H1 (cell line): ENCODE results near the gene SPATA6L. TPM values are rescaled to one million over a fixed set of nuclear protein-coding genes. Genes with fewer than 3 reads are reported as not detected.

Experiments used
- CTCF ChIA-PET: fragments of 300-600 bp; sonication (Branson Sonifier 250); formaldehyde crosslinking; loops from one replicate; lab custom pipeline; 2021; ENCODE audit not compliant: partially characterized antibody; lab: Charles Lee
- POLR2A ChIA-PET: fragments of 300-600 bp; sonication (Branson Sonifier 250); formaldehyde crosslinking; loops from one replicate; lab custom pipeline; 2021; ENCODE audit warnings: inconsistent platforms; ENCODE audit not compliant: partially characterized antibody; lab: Charles Lee
- DNase-seq, 2 experiments: peaks; one replicate each; pipeline versions ENCODE4 v3.0.0 to v3.0.0-alpha.2; 2010 to 2022; ENCODE audit warnings: low spot score in 2 of 2, low read depth in 1 of 2, mixed read lengths in 1 of 2
- FAIRE-seq: peaks from 2 replicates; lab custom pipeline; 2011; peaks lifted over from hg19 to GRCh38; lab: Jason Lieb, UNC
- H2AFZ ChIP-seq: 2 replicates; pipeline ENCODE4 v1.8.1; 2012; ENCODE audit warnings: low read length, inconsistent platforms
- H2AK5ac ChIP-seq: 2 replicates; pipeline ENCODE4 v1.6.1; 2013; ENCODE audit warnings: low read depth, low read length
- H2BK120ac ChIP-seq: replicated peaks from 2 replicates; pipeline ENCODE3; 2013; ENCODE audit warnings: low read depth, low read length, inconsistent platforms
- H2BK12ac ChIP-seq: 2 replicates; pipeline ENCODE4 v1.6.1; 2013; ENCODE audit warnings: low read depth, low read length
- H2BK15ac ChIP-seq: 2 replicates; pipeline ENCODE4 v1.6.1; 2013; ENCODE audit warnings: low read length
- H2BK20ac ChIP-seq: 2 replicates; pipeline ENCODE4 v1.6.1; 2013; ENCODE audit warnings: low read length
- H2BK5ac ChIP-seq: 2 replicates; pipeline ENCODE4 v1.6.1; 2013; ENCODE audit warnings: low read depth, low read length
- H3K14ac ChIP-seq: 2 replicates; pipeline ENCODE4 v1.6.1; 2013; ENCODE audit warnings: inconsistent platforms; ENCODE audit not compliant: insufficient read length
- H3K18ac ChIP-seq: 2 replicates; pipeline ENCODE4 v1.6.1; 2013; ENCODE audit warnings: low read length; ENCODE audit errors: extremely low read depth
- H3K23ac ChIP-seq: 2 replicates; pipeline ENCODE4 v1.6.1; 2013; ENCODE audit warnings: inconsistent platforms; ENCODE audit not compliant: insufficient read length
- H3K23me2 ChIP-seq: 2 replicates; pipeline ENCODE4 v1.6.1; 2013; ENCODE audit warnings: low read depth, low read length
- H3K27ac ChIP-seq: 2 replicates; pipeline ENCODE4 v1.6.1; 2011; ENCODE audit warnings: low read depth, low read length, inconsistent platforms
- H3K27me3 ChIP-seq, 4 experiments: replicated peaks in 1 of 4; 1 replicate in 1 of 4; 2 replicates in 3 of 4; pipeline versions ENCODE4 v1.6.1 to v1.8.1; 2011 to 2013; ENCODE audit warnings: low read length in 3 of 4, mild to moderate bottlenecking in 3 of 4, inconsistent platforms in 2 of 4, mixed read lengths in 2 of 4, moderate library complexity in 1 of 4; ENCODE audit not compliant: control insufficient read depth in 3 of 4, insufficient read depth in 3 of 4; ENCODE audit errors: extremely low read depth in 1 of 4
- H3K36me3 ChIP-seq, 4 experiments: 2 replicates each; pipeline versions ENCODE4 v1.6.1 to v1.8.1; 2011 to 2013; ENCODE audit warnings: mild to moderate bottlenecking in 4 of 4, low read length in 3 of 4, moderate library complexity in 2 of 4, control low read depth in 1 of 4, inconsistent platforms in 1 of 4; ENCODE audit not compliant: insufficient read depth in 4 of 4, control insufficient read depth in 2 of 4
- H3K4ac ChIP-seq: replicated peaks from 2 replicates; pipeline ENCODE3; 2013; ENCODE audit warnings: low read length, low read depth, mixed read lengths, inconsistent platforms; ENCODE audit not compliant: insufficient read length
- H3K4me1 ChIP-seq, 4 experiments: replicated peaks in 1 of 4; 1 replicate in 1 of 4; 2 replicates in 3 of 4; pipeline versions ENCODE4 v1.6.1 to v1.8.1; 2011 to 2013; ENCODE audit warnings: low read length in 3 of 4, inconsistent platforms in 2 of 4, mixed read lengths in 1 of 4; ENCODE audit not compliant: insufficient read depth in 4 of 4, control insufficient read depth in 3 of 4
- H3K4me2 ChIP-seq, 2 experiments: 2 replicates each; pipeline versions ENCODE4 v1.6.1 to v1.8.1; 2011 to 2013; ENCODE audit warnings: low read depth in 2 of 2, low read length in 2 of 2, control low read depth in 1 of 2, inconsistent platforms in 1 of 2, mild to moderate bottlenecking in 1 of 2; ENCODE audit not compliant: insufficient read depth in 1 of 2
- H3K4me3 ChIP-seq, 4 experiments: fragments of 200-600, 300-600 bp in 1 of 4; sonication (generic), shearing (Covaris generic), sonication (Bioruptor Twin) in 1 of 4; 2 replicates each; pipeline versions ENCODE4 v1.5.1 to v1.8.1; 2011 to 2016; ENCODE audit warnings: low read length in 4 of 4, low read depth in 3 of 4, control low read depth in 2 of 4, inconsistent platforms in 2 of 4, mild to moderate bottlenecking in 2 of 4, mixed read lengths in 1 of 4, moderate library complexity in 1 of 4; ENCODE audit not compliant: insufficient read depth in 2 of 4; ENCODE audit errors: extremely low read depth in 1 of 4
- H3K56ac ChIP-seq: replicated peaks from 2 replicates; pipeline ENCODE3; 2013; ENCODE audit warnings: low read depth, mild to moderate bottlenecking, mixed read lengths, low read length, inconsistent platforms; ENCODE audit not compliant: insufficient read length
- H3K79me1 ChIP-seq: 2 replicates; pipeline ENCODE4 v1.6.1; 2013; ENCODE audit warnings: low read depth, low read length, control low read depth
- H3K79me2 ChIP-seq, 2 experiments: 2 replicates each; pipeline versions ENCODE4 v1.6.1 to v1.8.1; 2012 to 2013; ENCODE audit warnings: low read length in 2 of 2, mild to moderate bottlenecking in 2 of 2, inconsistent platforms in 1 of 2; ENCODE audit not compliant: insufficient read depth in 2 of 2, control insufficient read depth in 1 of 2
- H3K9ac ChIP-seq, 4 experiments: replicated peaks in 1 of 4; 1 replicate in 1 of 4; 2 replicates in 3 of 4; pipeline versions ENCODE4 v1.6.1 to v1.8.1; 2011 to 2013; ENCODE audit warnings: low read depth in 3 of 4, low read length in 3 of 4, control low read depth in 2 of 4, mild to moderate bottlenecking in 2 of 4, moderate library complexity in 2 of 4, inconsistent platforms in 1 of 4; ENCODE audit errors: extremely low read depth in 1 of 4
- H3K9me3 ChIP-seq, 2 experiments: 2 replicates each; pipeline versions ENCODE4 v1.6.1 to v1.8.1; 2012 to 2013; ENCODE audit warnings: mild to moderate bottlenecking in 2 of 2, moderate library complexity in 2 of 2, control low read depth in 1 of 2, inconsistent platforms in 1 of 2, low read depth in 1 of 2, low read length in 1 of 2, mixed read lengths in 1 of 2; ENCODE audit not compliant: insufficient read depth in 2 of 2
- H4K20me1 ChIP-seq, 2 experiments: replicated peaks in 1 of 2; 2 replicates each; pipeline versions ENCODE3 to v1.8.1; 2011 to 2013; ENCODE audit warnings: inconsistent platforms in 2 of 2, low read length in 2 of 2, mild to moderate bottlenecking in 1 of 2; ENCODE audit not compliant: insufficient read depth in 2 of 2, control insufficient read depth in 1 of 2
- H4K5ac ChIP-seq: 2 replicates; pipeline ENCODE4 v1.6.1; 2013; ENCODE audit warnings: low read length, low read depth, mixed read lengths, inconsistent platforms; ENCODE audit not compliant: insufficient read length
- H4K8ac ChIP-seq: 2 replicates; pipeline ENCODE4 v1.8.0; 2013; ENCODE audit warnings: mild to moderate bottlenecking, moderate library complexity, low read length, inconsistent platforms; ENCODE audit not compliant: insufficient read depth; ENCODE audit errors: extremely low read depth
- H4K91ac ChIP-seq: replicated peaks from 2 replicates; pipeline ENCODE3; 2013; ENCODE audit warnings: low read length, mixed read lengths, inconsistent platforms; ENCODE audit not compliant: insufficient read length
- EZH2 ChIP-seq: fragments of 200-600 bp; sonication (generic); IDR thresholded peaks from 2 replicates; pipeline ENCODE4 v1.7.1; 2012; ENCODE audit warnings: low read depth, mild to moderate bottlenecking, moderate library complexity, low read length, inconsistent platforms; ENCODE audit not compliant: severe bottlenecking
- polyA plus RNA-seq, 7 experiments: library from polyadenylated mRNA; depleted of rRNA in 3 of 7; stranded (reverse) in 5 of 7; unstranded in 2 of 7; fragments of >200 nt in 5 of 7; fragments of 200-250 nt in 2 of 7; gene quantifications; 1 replicate in 5 of 7; 2 replicates in 1 of 7; 4 replicates in 1 of 7; pipeline versions ENCODE4 v1.2.1 to v1.2.3, GENCODE V29; 2011 to 2013; ENCODE audit warnings: missing spikeins in 2 of 7, mixed read lengths in 2 of 7
- total RNA-seq: library from RNA; stranded (reverse); fragmentation: NEBNext Ultra II Directional; extraction: Animal tissue kit (Norgen Biotek cat#: 25700); gene quantifications from 2 replicates; pipeline ENCODE4 v1.2.1, GENCODE V29; 2021

The SPATA6L gene
- total and polyA plus RNA-seq, 2 of the 8 experiments (the other 6 are each of a cell fraction or from before 2014, with no cell fraction given): 0.57 to 1.1 TPM

- H3K4ac ChIP-seq: no peak overlapping the region
- no peak overlapping the region for H3K27ac ChIP-seq
- CTCF ChIA-PET: interaction anchor here (1.3 kb wide), 1 partner anchor 20 kb away, joined by 4 read pairs; no protein-coding TSS in a partner anchor
Observed at GRCh38 chr9:4569101-4569500, 97.2 kb downstream of the SPATA6L start.

More at GRCh38 chr9:4569101-4569500, 97.2 kb downstream of the SPATA6L start:
- DNase-seq (no peak), FAIRE-seq (no peak)
- Histone ChIP-seq H2AFZ (no peak overlapping the region), H3K79me1 (no peaks in the 10 kb centered on the region), H3K56ac (no peak overlapping the region), H3K9ac (no peak overlapping the region), H3K4me3 (no peak overlapping the region), H3K9me3 (no peaks in the 10 kb centered on the region), H3K23ac (no peak overlapping the region), H4K91ac (no peak overlapping the region), H3K14ac (no peak overlapping the region), H4K8ac (no peak overlapping the region), H3K36me3 (no peaks in the 10 kb centered on the region), H3K4me2 (no peak overlapping the region), H2AK5ac (no peak overlapping the region), H3K79me2 (no peaks in the 10 kb centered on the region), H2BK20ac (no peak overlapping the region), H3K18ac (no peak overlapping the region), H4K5ac (no peak overlapping the region), H2BK120ac (no peak overlapping the region), H3K4me1 (no peaks in the 10 kb centered on the region; a peak in 2 of 7 replicates), H3K23me2 (no peaks in the 10 kb centered on the region), H2BK12ac (no peak overlapping the region), H2BK5ac (no peak overlapping the region), H4K20me1 (peaks cover 0 to 2% of the 10 kb centered on the region in 2 experiments), H3K27me3 (no peaks in the 10 kb centered on the region), H2BK15ac (no peak overlapping the region)
- no peak for TF ChIP-seq EZH2
- POLR2A ChIA-PET: interaction anchor here (0.6 kb wide), 1 partner anchor 393 kb away, joined by 3 read pairs; no protein-coding TSS in a partner anchor
